Activated T-cell treated with anti-CD3 and anti-CD28 coated beads, Interleukin-2, amount 50 U/mL, for 72 hours (primary cell): ENCODE data around the gene USP43. TPM values are rescaled to one million over a fixed set of nuclear protein-coding genes. Genes with fewer than 3 reads are reported as not detected.

Experiments used
- ATAC-seq, 2 donors: fragments of 150-1000 bp; cut with Tn5 transposase; replicated peaks in 1 of 2; 2 replicates each; pipeline ENCODE4 v1.10.0; 2021; ENCODE audit warnings: moderate library complexity in 2 of 2, mild to moderate bottlenecking in 1 of 2
- DNase-seq, 2 donors: peaks; one replicate each; pipeline ENCODE4 v3.0.0; 2021 to 2022; ENCODE audit warnings: mixed read lengths in 1 of 2
- H3K27ac Mint-ChIP-seq: one replicate; pipeline ENCODE4 v1.8.0; 2022; ENCODE audit warnings: mild to moderate bottlenecking, moderate library complexity, mixed read lengths
- H3K27me3 Mint-ChIP-seq: one replicate; pipeline ENCODE4 v1.8.0; 2022; ENCODE audit warnings: low read depth, mixed read lengths
- H3K36me3 Mint-ChIP-seq, 2 donors: one replicate each; pipeline ENCODE4 v1.8.0; 2022; ENCODE audit warnings: mixed read lengths in 2 of 2, mild to moderate bottlenecking in 1 of 2; ENCODE audit not compliant: insufficient read depth in 2 of 2
- H3K4me1 Mint-ChIP-seq: one replicate; pipeline ENCODE4 v1.8.0; 2022; ENCODE audit warnings: low read depth, mixed read lengths
- H3K4me3 Mint-ChIP-seq, 2 donors: one replicate each; pipeline ENCODE4 v1.8.0; 2022; ENCODE audit warnings: mild to moderate bottlenecking in 2 of 2, mixed read lengths in 2 of 2, moderate library complexity in 2 of 2
- H3K9me3 Mint-ChIP-seq, 2 donors: one replicate each; pipeline ENCODE4 v1.8.0; 2022; ENCODE audit warnings: mixed read lengths in 2 of 2
- total RNA-seq, 2 donors: library from RNA; stranded (reverse); gene quantifications; one replicate each; pipeline ENCODE4 v1.2.3, GENCODE V29; 2022

The USP43 gene
- total RNA-seq, 2 donors from 2014 or later = 0.50 to 1.6 TPM

DNA sequence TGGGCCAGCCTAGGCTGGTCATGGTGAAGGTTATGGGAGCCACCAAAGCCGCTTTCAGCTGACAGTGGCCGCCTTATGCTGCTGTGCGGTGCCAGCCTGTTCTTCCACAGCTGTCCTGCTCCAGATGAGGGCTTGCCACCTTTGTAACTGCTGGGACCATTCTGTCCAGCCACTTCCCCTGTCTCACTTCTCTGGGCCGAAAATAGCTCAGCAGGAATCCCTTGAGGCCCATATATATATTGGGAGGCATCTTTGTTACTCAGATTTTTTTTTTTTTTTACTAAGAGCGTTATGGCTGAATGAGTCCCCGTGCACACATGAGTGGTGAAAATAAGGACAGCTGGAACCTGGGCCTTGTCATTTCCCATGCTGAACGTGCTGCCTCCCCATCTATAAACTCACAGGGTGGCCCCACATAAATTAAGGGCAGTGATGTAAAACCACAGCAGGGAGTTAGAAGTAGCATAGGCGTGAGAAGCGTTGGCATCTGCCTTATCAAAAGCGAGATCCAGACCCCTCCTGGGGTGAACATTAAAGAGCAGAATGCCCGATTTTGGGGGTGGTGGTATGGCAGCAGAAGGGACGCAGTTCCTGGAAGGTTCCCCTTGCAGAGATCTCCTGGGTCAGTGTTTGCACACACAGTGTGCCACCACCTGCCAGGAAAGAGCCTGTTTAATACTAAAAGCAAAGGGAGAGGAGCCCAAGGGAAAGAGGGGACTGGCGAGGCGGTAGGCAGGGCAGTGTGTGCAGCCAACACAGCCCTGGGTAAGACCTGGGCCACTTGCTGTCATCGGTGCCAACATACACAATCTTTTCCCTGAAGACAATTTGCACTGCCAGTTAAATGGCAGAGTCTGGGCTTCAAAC, 57.8 kb downstream of the USP43 start:
- H3K27me3 Mint-ChIP-seq = no peaks in the 10 kb centered on the region
- no peak overlapping the region for H3K4me3 Mint-ChIP-seq
- H3K27ac Mint-ChIP-seq = no peak overlapping the region
- DNase-seq (no peak), ATAC-seq (no peak)
- no peaks in the 10 kb centered on the region for H3K4me1 Mint-ChIP-seq
- H3K36me3 Mint-ChIP-seq = no peaks in the 10 kb centered on the region
- H3K9me3 Mint-ChIP-seq = no peaks in the 10 kb centered on the region

DNA sequence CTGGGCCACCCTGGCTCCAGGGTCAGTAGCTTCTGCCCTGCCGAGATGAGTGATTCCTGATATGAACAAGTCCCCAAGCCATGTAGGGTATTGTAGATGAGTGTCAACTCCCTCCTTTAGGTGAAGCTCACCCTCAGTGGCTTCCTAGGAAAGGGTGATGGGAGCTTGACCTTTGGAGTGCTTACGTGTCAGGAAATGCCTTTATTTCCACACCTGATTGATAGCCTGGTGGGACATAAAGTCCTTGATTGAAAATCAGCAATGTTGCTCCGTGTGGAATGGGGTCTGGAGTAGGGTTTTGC, 58.4 kb downstream of the USP43 start:
- Mint-ChIP-seq H3K9me3 (no peaks in the 10 kb centered on the region), H3K4me1 (no peaks in the 10 kb centered on the region), H3K27me3 (no peaks in the 10 kb centered on the region), H3K4me3 (no peak overlapping the region), H3K36me3 (no peaks in the 10 kb centered on the region), H3K27ac (no peak overlapping the region)
- DNase-seq (no peak), ATAC-seq (no peak)

DNA sequence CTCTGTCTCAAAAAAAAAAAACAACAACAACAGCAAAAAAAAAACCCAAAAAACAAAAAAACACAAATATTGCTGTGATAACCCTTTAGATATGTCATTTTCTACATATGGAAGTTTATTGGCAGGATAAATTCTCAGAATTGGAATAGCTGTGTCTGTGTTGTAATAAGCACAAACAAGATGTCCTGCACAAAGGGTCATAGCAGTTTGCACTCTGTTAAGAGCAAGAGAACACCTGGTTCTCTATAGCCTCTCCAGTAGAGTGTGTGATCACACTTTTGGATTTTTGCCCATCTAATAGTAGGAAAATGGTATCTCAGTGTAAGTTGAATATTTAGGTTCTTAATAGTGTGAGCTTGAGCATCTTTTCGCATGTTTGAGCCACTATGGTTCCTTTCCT, 60.4 kb downstream of the USP43 start:
- Mint-ChIP-seq H3K27ac (no peak overlapping the region), H3K9me3 (no peaks in the 10 kb centered on the region), H3K36me3 (no peaks in the 10 kb centered on the region), H3K4me3 (no peak overlapping the region), H3K27me3 (no peaks in the 10 kb centered on the region), H3K4me1 (no peaks in the 10 kb centered on the region)
- DNase-seq (no peak), ATAC-seq (no peak)

DNA sequence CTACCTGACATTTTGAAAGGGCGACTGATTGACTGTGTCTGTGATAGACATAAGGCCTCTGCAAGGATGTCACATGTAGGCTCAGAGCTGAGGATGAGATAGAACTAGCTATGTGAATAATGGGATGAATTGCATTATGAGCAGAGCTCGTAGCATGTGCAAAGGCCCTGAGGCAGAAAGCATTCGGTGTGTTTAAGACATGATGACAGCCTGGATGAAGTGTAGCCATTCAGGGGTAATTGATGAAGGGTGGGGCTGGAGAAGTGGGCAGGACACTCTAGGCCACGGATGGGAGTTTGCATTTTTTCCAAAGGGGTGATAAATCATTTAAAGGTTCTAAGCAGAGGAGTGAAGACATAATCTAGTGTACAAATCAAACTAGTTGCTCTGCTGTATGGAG, 62.6 kb downstream of the USP43 start:
- no peak for DNase-seq
- Mint-ChIP-seq H3K9me3 (no peaks in the 10 kb centered on the region), H3K36me3 (no peaks in the 10 kb centered on the region)

DNA sequence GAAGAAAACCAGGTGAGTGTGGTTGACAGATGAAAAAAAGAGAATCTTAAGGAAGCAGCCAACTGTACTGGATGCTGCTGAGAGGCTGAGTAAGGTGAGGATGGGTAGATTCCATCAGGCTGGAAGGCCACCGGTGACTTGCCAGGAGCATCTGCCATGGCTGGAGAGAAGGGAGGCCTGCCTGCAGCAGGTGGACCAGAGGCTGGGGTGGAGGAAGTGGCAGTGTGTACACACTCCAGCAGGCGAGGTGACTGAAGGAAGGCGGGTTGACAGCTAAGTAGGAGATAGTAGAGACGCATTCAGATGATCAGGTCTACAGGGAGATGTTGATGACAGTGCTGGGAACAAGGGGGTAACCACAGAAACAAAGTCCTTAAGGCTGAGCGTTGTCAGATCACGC, 69.5 kb downstream of the USP43 start:
- no peak overlapping the region for H3K4me3 Mint-ChIP-seq
- no peaks in the 10 kb centered on the region for H3K4me1 Mint-ChIP-seq
- H3K27me3 Mint-ChIP-seq = no peaks in the 10 kb centered on the region
- DNase-seq (no peak), ATAC-seq (no peak)
- H3K27ac Mint-ChIP-seq = no peak overlapping the region
- no peaks in the 10 kb centered on the region for H3K9me3 Mint-ChIP-seq
- no peaks in the 10 kb centered on the region for H3K36me3 Mint-ChIP-seq

More for the DNA sequence above, 62.6 kb downstream of the USP43 start:
- H3K4me1 Mint-ChIP-seq = no peaks in the 10 kb centered on the region
- no peak overlapping the region for H3K27ac Mint-ChIP-seq
- no peak for ATAC-seq
- H3K27me3 Mint-ChIP-seq = no peaks in the 10 kb centered on the region
- H3K4me3 Mint-ChIP-seq = no peak overlapping the region

DNA sequence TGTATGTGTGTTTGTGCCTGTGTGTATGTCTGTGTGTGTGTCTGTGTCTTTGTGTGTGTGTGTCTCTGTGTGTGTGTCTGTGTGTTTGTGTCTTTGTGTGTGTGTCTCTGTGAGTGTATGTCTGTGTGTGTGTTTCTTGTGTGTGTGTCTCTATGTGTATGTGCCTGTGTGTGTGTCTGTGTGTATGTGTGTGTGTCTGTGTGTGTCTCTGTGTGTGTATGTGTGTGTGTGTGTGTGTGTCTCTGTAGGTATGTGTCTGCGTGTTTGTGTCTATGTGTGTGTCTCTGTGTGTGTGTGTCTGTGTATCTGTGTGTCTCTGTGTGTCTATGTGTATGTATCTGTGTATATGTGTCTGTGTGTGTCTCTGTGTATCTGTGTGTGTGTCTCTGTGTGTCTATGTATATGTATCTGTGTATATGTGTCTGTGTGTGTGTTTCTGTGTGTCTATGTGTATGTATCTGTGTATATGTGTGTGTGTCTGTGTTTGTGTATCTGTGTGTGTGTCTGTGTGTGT, 70.2 kb downstream of the USP43 start:
- no peak for DNase-seq

DNA sequence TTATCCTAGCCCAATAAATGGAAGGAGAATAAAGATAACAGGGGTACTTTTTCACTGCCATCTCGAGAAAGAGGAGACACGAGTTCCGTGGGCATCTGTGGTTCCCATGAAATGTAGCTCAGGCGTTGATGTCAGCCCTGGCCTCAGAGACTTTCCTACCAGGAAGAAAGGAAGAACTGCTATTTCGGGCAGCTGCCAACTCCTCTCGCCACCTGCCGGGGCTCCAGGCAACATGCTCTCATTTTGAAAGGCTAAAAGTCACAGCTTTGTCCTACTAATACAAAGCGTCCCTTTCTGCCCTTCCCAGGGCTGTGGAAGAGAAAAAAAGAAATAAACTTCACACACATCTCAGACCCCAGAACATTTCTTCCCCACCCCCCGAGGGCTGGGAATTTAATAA, 80.3 kb downstream of the USP43 start:
- ATAC-seq = no peak
- Mint-ChIP-seq H3K36me3 (no peaks in the 10 kb centered on the region), H3K9me3 (no peaks in the 10 kb centered on the region), H3K4me1 (no peaks in the 10 kb centered on the region), H3K4me3 (no peak overlapping the region), H3K27me3 (peaks cover 4% of the 10 kb centered on the region), H3K27ac (no peak overlapping the region)
- no peak for DNase-seq

More for the DNA sequence above, 70.2 kb downstream of the USP43 start:
- H3K9me3 Mint-ChIP-seq = no peaks in the 10 kb centered on the region
- no peak for ATAC-seq
- no peak overlapping the region for H3K27ac Mint-ChIP-seq
- H3K4me3 Mint-ChIP-seq = no peak overlapping the region
- H3K4me1 Mint-ChIP-seq = no peaks in the 10 kb centered on the region
- H3K36me3 Mint-ChIP-seq = no peaks in the 10 kb centered on the region
- no peaks in the 10 kb centered on the region for H3K27me3 Mint-ChIP-seq

DNA sequence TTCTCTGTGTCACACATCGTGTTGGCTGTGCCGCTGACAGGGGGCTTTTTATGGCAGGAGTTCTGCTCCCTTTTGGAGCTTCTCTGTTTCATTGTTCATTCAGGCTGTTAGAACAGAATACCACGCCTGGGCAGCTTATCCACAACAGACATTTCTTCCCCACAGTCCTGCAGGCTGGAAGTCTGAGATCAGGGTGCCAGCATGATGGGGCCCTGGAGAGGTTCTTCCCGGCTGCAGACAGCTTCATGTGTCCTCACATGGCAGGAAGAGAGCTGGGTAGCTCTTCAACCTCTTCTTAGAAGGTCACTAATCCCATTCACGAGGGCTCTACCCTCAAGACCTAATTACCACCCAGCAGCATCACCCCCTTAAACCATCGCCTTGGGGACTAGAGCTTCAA, 81.0 kb downstream of the USP43 start:
- DNase-seq (no peak), ATAC-seq (no peak)
- Mint-ChIP-seq H3K36me3 (no peaks in the 10 kb centered on the region), H3K9me3 (no peaks in the 10 kb centered on the region), H3K27me3 (peaks cover 4% of the 10 kb centered on the region), H3K4me1 (no peaks in the 10 kb centered on the region), H3K4me3 (no peak overlapping the region), H3K27ac (no peak overlapping the region)

DNA sequence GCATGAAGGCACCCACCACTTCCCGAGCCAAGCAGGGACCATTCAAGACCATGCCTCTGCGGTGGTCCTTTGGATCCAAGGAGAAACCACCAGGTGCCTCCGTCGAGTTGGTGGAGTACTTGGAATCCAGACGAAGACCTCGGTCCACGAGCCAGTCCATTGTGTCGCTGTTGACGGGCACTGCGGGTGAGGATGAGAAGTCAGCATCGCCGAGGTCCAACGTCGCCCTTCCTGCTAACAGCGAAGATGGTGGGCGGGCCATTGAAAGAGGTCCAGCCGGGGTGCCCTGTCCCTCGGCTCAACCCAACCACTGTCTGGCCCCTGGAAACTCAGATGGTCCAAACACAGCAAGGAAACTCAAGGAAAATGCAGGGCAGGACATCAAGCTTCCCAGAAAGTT, 82.7 kb downstream of the USP43 start:
- H3K4me3 Mint-ChIP-seq = no peak overlapping the region
- H3K36me3 Mint-ChIP-seq = no peaks in the 10 kb centered on the region
- no peak overlapping the region for H3K27ac Mint-ChIP-seq
- H3K4me1 Mint-ChIP-seq = no peaks in the 10 kb centered on the region
- no peak for DNase-seq
- H3K9me3 Mint-ChIP-seq = no peaks in the 10 kb centered on the region
- no peak for ATAC-seq
- H3K27me3 Mint-ChIP-seq = peaks cover 4% of the 10 kb centered on the region

DNA sequence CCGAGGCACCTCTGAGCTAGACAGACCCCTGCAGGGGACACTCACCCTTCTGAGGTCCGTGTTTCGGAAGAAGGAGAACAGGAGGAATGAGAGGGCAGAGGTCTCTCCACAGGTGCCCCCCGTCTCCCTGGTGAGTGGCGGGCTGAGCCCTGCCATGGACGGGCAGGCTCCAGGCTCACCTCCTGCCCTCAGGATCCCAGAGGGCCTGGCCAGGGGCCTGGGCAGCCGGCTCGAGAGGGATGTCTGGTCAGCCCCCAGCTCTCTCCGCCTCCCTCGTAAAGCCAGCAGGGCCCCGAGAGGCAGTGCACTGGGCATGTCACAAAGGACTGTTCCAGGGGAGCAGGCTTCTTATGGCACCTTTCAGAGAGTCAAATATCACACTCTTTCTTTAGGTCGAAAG, 83.2 kb downstream of the USP43 start:
- DNase-seq = no peak
- H3K4me3 Mint-ChIP-seq = no peak overlapping the region
- H3K27me3 Mint-ChIP-seq = peaks cover 4% of the 10 kb centered on the region
- ATAC-seq = no peak
- no peaks in the 10 kb centered on the region for H3K36me3 Mint-ChIP-seq
- H3K9me3 Mint-ChIP-seq = no peaks in the 10 kb centered on the region
- no peak overlapping the region for H3K27ac Mint-ChIP-seq
- no peaks in the 10 kb centered on the region for H3K4me1 Mint-ChIP-seq

DNA sequence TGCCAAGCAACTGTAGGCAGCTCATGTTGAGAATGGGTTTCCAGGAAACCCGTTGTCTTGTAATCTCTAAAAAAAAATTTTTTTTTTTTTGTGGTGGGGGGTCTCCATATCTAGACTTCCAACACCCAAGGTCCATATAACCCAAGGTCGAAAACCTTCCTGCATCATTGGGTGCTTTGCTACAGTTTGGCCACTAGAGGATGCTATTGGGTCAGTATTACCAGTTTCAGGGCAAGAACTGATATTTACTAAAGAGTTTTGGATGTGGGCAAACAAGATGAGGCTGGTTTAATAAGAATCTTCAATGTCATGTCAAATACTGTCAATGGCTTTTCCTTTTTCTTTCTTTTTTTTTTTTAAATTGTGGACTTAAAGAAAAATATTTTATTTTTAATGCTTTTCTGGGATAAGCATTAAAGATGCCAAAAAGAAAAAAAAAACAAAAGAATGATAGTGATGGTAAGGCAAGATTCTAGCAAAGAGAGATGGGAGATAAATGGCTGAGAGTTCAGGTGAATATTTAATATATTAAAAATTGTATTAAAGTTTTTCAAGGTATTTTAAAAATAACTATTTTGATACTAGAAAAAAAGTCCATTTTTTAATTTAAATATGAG, 83.8 kb downstream of the USP43 start:
- peaks cover 4% of the 10 kb centered on the region for H3K27me3 Mint-ChIP-seq
- H3K36me3 Mint-ChIP-seq = no peaks in the 10 kb centered on the region
- ATAC-seq = no peak
- no peak overlapping the region for H3K4me3 Mint-ChIP-seq
- no peaks in the 10 kb centered on the region for H3K4me1 Mint-ChIP-seq
- peak in 1 of 2 donors; percentile 21 for DNase-seq
- H3K27ac Mint-ChIP-seq = no peak overlapping the region
- H3K9me3 Mint-ChIP-seq = no peaks in the 10 kb centered on the region

DNA sequence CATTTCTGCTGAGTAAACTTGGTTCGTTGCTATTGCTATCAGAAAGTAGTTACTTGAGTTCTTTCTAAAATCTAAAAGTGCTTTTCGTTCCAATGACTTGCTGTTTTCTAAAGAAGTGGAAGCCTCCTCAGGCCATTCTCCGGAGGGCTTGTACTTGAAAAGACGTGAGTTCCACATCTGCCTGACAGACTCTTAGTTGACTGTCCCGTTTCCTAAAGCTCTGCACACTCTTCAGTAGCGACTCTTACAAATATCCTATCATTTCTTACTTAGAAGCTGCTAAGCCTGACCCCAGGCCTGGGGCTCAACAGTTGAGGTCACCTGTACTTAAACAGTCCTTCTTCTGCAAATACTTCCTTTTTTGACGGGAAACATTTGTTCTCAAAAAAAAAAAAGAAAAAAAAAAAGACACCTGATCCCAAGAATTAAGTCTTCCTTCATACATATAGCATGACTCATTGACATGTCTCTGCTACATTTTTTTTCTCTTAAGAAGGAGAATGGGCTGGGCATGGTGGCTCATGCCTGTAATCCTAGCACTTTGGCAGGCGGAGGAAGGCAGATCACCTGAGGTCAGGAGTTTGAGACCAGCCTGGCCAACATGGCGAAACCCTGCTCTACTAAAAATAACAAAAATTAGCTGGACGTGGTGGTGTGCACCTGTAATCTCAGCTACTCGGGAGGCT, 84.6 kb downstream of the USP43 start:
- Mint-ChIP-seq H3K27me3 (peaks cover under 1% of the 10 kb centered on the region), H3K36me3 (no peaks in the 10 kb centered on the region), H3K27ac (no peak overlapping the region), H3K4me3 (no peak overlapping the region), H3K4me1 (no peaks in the 10 kb centered on the region), H3K9me3 (no peaks in the 10 kb centered on the region)
- ATAC-seq (no peak), DNase-seq (no peak)

DNA sequence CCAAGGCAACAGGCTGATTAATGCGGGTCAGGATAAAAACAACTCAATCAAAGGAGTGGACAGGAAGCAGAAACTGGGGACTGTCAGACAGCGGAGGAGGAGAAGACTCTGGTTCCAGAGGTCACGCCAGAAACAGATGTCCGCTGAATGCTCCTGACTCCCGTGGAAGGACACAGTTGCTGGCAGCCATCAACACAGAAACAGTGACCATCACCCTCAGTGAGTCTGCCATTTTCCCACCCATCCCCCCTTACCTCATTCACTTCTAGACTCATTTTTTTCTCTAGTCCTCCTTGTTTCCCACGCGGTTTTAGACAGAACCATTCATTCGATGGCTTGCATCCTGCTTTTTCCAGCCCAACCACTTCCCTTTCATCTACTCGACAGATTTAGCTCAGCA, 105.2 kb downstream of the USP43 start:
- Mint-ChIP-seq H3K36me3 (peaks cover 0 to 2% of the 10 kb centered on the region in 2 donors), H3K27me3 (peaks cover 19% of the 10 kb centered on the region), H3K4me3 (no peak overlapping the region), H3K27ac (no peak overlapping the region), H3K9me3 (no peaks in the 10 kb centered on the region), H3K4me1 (no peaks in the 10 kb centered on the region)
- ATAC-seq (no peak), DNase-seq (no peak)
